Stimulated activated CD4-positive, alpha-beta T cell treated with anti-CD3 and anti-CD28 coated beads, Interleukin-12 subunit alpha, Interleukin-12 subunit beta, amount 100 ng/mL, for 4 hours (primary cell): ENCODE data around the gene AHNAK2.
"Not testable (repeated sequence)": the region's sequence is repeated elsewhere in the genome, so short reads cannot be mapped to it uniquely, and the experiment has no call there.

ENCODE experiments used
- DNase-seq: peaks from one replicate; pipeline ENCODE4 v3.0.0-alpha.2; 2020

AHNAK2 gene

DNA sequence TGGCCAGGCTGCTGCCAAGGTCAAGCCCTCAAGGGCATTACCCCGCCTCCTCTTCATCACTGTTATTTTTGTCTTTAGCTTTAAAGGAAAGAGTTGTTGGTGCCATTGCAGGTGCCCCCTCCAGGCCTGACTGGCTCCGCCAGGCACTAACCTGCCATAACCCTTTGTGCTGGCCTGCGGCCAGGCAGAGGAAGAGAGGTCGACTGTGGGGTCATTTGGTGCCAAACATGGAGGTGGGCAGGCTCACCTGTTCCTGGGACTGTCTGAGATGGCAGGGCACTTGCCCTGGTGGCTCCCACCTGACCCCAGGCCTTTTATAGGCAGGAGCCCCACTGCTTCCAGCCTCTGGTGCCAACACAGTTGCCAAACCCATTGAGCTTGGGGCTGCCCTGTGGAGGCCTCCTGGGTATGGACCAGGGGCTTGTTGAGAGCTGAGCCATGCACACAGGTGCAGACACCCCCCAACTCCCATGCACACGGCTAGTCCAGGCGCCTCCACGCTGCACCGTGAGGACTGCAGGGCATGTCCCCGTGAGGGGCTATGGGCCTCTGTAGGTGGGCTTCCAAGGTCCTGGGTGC lies 82.9 kb downstream of the AHNAK2 start:
- no peak for DNase-seq

DNA sequence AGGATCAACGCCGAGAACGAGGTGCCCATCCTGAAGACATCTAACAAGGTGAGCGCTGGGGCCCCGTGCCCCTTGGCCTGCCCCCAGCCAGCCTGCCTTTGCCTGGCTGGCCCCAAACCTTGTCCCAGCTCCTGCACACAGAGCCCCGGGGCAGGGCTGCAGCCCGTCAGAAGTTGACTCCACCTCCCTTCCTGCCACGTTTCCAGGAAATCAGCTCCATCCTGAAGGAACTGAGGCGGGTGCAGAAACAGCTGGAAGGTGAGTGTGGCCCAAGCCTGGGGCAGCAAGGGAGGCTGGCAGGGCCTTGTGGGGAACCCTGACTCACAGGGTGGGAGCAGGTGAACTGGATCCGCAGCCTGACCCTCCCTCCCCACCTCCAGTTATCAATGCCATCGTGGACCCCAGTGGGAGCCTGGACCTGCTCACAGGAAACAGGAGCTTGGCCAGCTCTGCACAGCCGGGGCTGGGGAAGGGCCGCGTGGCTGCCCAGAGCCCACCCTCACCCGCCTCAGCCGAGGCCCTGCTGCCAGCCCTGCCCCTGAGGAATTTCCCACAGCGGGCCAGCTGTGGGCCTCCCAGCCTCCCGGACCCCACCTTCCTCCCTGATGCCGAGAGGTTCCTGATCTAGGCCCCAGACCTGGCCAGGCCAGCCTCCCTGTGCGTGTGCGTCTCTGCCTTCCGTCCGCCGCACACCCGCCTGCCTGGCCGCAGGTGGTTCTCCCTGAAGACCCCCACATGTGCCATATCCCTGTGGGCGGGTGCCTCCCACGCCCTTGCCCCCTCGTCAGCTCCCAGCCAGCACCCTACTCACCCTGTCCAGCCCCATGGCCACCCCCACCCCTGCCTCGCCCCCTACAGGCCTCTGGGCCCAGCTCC lies 83.6 kb downstream of the AHNAK2 start:
- DNase-seq, result no peak

DNA sequence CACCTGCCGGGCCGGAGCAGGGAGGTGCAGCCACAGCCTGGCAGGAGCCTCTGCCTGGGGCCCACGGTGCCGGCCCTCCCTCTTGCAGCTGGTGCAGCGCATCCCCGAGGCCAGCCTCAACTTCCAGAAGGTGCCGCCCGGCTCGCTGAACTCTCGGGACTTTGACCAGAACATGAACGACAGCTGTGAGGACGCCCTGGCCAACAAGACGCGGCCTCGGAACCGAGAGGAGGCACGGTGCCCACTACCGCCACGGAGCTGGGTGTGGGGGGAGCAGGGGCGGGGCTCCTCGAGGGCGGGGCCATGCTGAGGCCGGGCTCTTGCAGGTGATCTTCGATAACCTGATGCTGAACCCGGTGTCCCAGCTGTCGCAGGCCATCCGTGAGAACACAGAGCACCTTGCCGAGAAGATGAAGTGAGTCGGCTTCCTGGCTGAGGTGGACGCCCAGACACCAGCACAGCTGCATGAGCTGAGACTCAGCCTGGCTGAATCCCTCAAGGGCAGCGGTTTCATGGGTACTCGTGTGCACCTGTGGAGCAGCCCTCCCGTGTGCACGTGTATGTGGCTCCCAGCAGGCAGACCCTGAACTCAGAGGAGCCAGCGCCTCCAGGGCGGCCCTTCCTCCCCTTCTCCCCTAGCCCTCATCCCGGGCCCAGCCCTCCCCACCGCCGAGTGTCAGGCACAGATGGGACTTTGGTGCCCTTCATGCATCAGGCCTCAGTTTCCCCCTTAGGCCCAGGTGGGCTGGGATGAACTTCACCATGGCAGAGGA lies 84.6 kb downstream of the AHNAK2 start:
- no peak for DNase-seq

DNA sequence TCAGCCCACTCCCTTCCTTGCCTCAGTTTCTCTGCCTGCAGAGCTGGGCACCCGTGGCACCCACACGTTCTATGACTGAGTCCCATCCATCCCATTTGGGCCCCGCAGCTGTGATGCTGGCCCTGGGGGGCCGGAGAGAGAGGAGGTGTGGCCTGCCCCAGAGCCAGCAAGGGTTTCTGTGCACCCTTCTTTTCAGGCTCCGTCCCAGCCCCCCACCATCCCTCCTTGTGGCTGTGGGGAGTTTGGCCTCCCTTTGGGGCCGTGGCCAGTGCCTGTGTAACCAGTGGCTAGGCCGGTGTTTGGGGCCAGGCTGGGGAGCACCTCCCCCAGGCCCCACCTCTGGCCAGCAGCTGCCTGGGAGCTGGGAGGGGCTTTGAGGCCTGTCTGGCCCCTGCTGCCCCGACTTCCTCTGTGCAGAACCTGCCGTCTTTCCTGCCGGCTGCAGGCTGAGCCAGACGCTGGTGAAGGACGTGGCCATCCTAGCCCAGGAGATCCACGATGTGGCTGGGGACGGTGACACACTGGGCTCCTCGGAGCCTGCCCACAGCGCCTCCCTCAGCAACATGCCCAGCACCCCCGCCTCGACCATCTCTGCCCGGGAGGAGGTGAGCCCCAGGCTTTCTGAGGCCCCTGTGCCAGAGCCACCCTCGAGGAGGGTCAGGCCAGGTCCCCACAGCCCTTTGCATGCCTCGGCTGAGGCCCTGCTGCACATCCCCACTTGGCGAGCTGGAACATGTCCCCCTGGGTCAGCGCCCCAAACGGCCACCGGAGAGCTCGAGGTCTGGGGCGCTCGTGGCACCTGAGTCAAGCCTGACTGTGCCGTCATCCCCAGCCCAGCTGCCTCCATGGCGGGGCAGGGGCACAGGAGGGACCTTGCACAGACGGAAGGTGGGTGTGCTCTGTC lies 85.4 kb downstream of the AHNAK2 start:
- no peak for DNase-seq

DNA sequence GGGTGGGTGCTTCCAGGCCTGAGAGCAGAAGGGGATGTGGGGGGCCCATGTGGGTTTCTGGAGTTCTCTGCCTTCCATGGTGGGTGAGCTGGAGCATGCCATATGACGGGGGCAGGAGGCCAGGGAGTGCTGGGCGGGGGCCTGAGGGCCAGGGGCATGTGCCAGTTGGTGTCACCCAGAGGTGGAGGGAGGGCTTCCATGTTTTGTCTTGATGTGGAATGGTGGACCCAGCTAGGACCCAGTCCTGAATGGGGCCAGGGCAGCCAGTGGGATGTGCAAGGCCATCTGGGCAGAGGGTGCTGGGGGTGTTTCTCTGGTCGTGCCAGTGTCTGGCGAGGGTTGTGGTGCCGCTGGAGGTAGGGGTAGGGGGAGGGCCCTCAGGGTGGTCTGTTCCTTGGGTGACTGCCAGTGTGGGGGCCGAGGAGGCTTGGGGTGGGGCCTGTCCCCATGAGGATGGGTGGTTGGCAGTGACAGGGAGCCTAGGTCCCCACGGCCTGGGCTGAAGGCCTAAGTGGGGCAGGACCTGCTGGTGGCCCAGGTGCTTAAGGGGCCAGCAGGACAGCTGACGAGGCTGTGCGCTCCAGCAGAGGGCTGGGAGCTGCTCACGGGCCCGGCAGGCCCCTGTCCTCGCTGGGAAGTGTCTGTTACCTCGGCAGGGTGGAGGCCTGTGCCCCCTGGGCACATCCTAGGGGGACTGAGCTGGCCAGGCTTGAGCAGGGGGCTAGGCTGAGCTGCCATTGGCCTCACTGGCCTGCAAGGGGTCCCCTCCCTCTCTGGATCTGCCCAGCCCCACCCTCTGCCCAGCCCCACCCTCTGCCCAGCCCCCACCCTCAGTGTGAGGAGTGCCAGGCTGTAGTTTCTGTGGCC lies 86.3 kb downstream of the AHNAK2 start:
- no peak for DNase-seq

DNA sequence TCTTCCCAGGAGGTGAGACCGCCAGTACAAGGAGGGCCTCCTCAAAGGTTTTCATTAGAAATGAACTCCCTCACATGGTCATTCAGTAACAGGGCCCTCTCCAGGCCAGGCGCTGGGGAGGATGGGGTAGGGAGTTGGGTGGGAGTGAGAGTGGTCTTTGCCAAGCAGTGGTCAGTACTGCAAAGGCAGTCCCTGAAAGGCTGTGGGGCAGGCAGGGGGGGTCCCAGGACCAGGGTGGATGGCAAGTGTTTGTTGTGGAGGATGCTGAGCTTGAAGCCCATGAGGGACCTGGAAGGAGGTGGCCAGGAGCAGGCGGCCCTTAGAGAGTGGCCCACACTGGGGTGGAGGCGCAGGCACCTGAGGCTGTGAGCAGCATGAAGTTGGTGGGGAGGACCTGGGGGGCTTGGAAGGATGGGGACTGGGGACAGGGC lies 87.0 kb downstream of the AHNAK2 start:
- DNase-seq, result no peak

DNA sequence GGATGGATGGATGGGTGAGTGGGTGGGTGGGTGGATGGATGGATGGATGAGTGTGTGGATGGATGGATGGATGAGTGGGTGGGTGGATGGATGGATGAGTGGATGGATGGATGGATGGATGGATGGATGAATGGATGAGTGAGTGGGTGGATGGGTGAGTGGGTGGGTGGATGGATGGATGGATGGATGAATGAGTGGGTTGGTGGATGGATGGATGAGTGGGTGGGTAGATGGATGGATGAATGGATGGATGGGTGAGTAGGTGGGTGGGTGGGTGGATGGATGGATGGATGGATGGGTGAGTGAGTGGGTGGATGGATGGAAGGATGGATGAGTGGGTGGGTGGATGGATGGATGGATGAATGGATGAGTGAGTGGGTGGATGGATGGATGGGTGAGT lies 87.9 kb downstream of the AHNAK2 start:
- not testable (repeated sequence) for DNase-seq

DNA sequence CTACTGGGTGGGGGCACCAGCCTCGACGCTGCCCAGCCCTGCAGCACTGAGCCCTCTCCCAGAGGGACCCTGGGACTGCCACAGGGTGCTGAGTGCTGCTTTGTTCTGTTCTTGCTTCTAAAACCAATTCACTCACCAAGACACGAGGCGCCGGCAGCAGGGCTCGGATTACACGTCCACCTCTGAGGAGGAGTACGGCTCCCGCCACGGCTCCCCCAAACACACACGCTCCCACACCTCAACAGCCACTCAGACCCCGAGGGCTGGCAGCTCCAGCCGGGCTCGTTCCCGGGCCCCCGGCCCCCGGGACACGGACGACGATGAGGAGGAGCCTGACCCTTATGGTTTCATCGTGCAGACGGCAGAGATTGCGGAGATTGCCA lies 88.8 kb downstream of the AHNAK2 start:
- DNase-seq, result no peak

DNA sequence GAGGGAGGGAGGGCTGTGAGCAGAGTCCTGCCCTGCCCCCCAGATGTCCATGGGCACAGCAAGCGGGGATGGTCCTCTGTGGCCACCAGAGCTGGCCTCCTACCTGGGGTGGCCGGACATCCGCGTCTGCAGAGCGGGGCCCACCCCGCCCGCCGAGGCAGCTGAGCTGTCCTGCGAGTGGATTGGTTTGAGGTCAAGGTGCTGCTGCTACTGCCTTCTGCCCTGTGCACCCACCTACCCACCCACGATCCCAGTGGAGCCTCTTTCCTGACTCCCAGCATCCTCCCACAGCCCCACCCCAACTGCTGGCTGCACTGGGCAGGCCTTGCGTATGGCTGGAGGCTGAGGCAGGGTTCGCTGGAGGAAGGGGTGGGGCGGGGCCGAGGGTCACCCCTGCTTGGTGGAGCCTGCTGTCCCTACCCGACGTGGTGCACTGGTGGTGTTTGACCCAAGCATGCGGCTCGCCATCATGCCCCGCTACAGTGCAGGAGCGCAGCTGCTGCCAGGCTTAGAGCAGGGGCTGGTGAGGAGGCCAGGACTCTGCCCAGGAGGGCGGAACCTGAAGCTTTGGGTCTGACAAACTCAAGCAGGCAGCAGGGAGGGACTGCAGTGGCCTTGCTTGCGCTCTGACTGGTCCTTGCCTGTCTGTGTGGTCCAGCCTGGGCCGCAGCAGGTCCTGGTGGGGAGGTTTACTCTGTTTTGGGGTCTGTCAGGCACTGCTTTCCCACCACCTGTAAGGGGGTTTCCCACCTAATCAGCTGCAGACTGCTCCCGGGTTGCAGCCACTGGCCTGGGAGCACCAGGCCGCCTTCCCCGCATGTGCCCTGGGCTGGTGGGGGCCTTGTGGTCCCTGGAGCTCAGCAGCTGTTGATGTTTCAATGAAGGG lies 89.4 kb downstream of the AHNAK2 start:
- no peak for DNase-seq

DNA sequence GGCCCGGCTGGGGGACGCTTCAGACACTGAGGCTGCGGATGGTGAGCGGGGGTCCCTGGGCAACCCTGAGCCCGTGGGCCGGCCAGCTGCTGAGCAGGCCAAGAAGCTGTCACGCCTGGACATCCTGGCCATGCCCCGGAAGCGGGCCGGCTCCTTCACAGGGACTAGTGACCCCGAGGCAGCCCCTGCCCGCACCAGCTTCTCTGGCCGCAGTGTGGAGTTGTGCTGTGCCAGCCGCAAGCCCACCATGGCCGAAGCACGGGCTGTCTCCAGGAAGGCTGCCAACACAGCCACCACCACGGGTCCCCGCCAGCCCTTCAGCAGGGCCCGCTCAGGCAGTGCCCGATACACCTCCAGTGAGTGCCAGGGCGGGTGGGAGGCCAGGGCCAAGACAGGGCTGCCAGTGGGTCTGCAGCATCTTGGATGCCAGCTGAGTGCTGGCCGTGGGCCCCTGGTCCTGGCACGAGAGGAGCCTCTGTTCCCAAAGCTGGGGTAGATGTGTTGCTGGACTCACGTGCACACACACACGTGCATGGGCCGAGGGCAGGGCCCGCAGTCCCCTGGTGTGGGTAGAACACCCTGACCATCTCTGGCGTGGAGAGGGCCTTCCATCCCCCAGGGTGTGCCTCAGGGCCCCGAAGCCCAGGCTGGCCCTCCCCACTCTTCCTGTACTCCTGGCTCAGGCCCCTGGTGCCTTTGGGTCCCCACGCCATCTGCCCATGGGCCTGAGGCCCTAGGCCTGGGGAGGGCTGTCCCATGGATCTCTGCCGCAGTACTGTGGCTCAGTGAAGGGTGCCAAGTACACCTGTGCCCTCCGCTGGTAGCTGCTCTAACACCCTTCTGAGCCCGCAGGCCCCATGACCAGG lies 90.3 kb downstream of the AHNAK2 start:
- no peak for DNase-seq
